Trophoblast cell (in vitro differentiated cells and primary cell): ENCODE results near the gene LSS.

Experiments used
- DNase-seq, 2 donors: peaks; one replicate each; pipeline ENCODE4 v3.0.0-alpha.2; 2016
- H2AFZ ChIP-seq: 2 replicates; pipeline ENCODE4 v1.6.1; 2013; ENCODE audit warnings: low read length, moderate library complexity, mild to moderate bottlenecking; ENCODE audit not compliant: insufficient read depth, poor library complexity
- H2AK5ac ChIP-seq: 2 replicates; pipeline ENCODE4 v1.6.1; 2013; ENCODE audit warnings: mild to moderate bottlenecking, low read length
- H2BK120ac ChIP-seq: 2 replicates; pipeline ENCODE4 v1.6.1; 2013; ENCODE audit warnings: low read length, mild to moderate bottlenecking, moderate library complexity; ENCODE audit not compliant: insufficient read depth, poor library complexity
- H2BK12ac ChIP-seq: 2 replicates; pipeline ENCODE4 v1.6.1; 2013; ENCODE audit warnings: mild to moderate bottlenecking, low read length, moderate library complexity
- H2BK5ac ChIP-seq: 2 replicates; pipeline ENCODE4 v1.6.1; 2013; ENCODE audit warnings: low read length, low read depth, moderate library complexity, mild to moderate bottlenecking; ENCODE audit not compliant: poor library complexity
- H3K14ac ChIP-seq: 2 replicates; pipeline ENCODE4 v1.6.1; 2013; ENCODE audit warnings: mild to moderate bottlenecking, low read length
- H3K18ac ChIP-seq: 2 replicates; pipeline ENCODE4 v1.6.1; 2013; ENCODE audit warnings: mild to moderate bottlenecking, low read length
- H3K23ac ChIP-seq: 2 replicates; pipeline ENCODE4 v1.6.1; 2013; ENCODE audit warnings: low read length
- H3K27ac ChIP-seq: 2 replicates; pipeline ENCODE4 v1.5.1; 2013; ENCODE audit warnings: low read depth, mild to moderate bottlenecking, inconsistent platforms, low read length, moderate library complexity
- H3K27me3 ChIP-seq: 2 replicates; pipeline ENCODE4 v1.6.1; 2013; ENCODE audit warnings: inconsistent platforms, mild to moderate bottlenecking, low read length, moderate library complexity; ENCODE audit not compliant: insufficient read depth
- H3K36me3 ChIP-seq, 2 experiments: 1 replicate in 1 of 2; 2 replicates in 1 of 2; pipeline ENCODE4 v1.6.1; 2013; ENCODE audit warnings: low read length in 2 of 2, mild to moderate bottlenecking in 2 of 2, moderate library complexity in 1 of 2; ENCODE audit not compliant: insufficient read depth in 2 of 2, control insufficient read depth in 1 of 2
- H3K4ac ChIP-seq: 2 replicates; pipeline ENCODE4 v1.6.1; 2013; ENCODE audit warnings: low read depth, mild to moderate bottlenecking, low read length, moderate library complexity
- H3K4me1 ChIP-seq, 2 experiments: 1 replicate in 1 of 2; 2 replicates in 1 of 2; pipeline ENCODE4 v1.6.1; 2013; ENCODE audit warnings: low read length in 2 of 2, mild to moderate bottlenecking in 2 of 2, moderate library complexity in 1 of 2; ENCODE audit not compliant: insufficient read depth in 2 of 2, control insufficient read depth in 1 of 2
- H3K4me2 ChIP-seq: 2 replicates; pipeline ENCODE4 v1.6.1; 2013; ENCODE audit warnings: inconsistent platforms, mild to moderate bottlenecking, low read length, moderate library complexity
- H3K4me3 ChIP-seq: 2 replicates; pipeline ENCODE4 v1.5.1; 2013; ENCODE audit warnings: mild to moderate bottlenecking, low read depth, low read length, inconsistent platforms
- H3K79me1 ChIP-seq: one replicate; pipeline ENCODE4 v1.6.1; 2013; ENCODE audit warnings: low read length
- H3K79me2 ChIP-seq: 2 replicates; pipeline ENCODE4 v1.6.1; 2013; ENCODE audit warnings: low read length, mild to moderate bottlenecking; ENCODE audit not compliant: control insufficient read depth, insufficient read depth, poor library complexity
- H3K9ac ChIP-seq: 2 replicates; pipeline ENCODE4 v1.6.1; 2013; ENCODE audit warnings: mild to moderate bottlenecking, low read length
- H3K9me3 ChIP-seq: 2 replicates; pipeline ENCODE4 v1.6.1; 2013; ENCODE audit warnings: low read depth, mild to moderate bottlenecking, control low read depth, inconsistent platforms, low read length; ENCODE audit not compliant: insufficient read depth
- H4K12ac ChIP-seq: 2 replicates; pipeline ENCODE4 v1.6.1; 2013; ENCODE audit warnings: low read depth, mild to moderate bottlenecking, low read length, moderate library complexity
- H4K8ac ChIP-seq: 2 replicates; pipeline ENCODE4 v1.6.1; 2013; ENCODE audit warnings: low read depth, mild to moderate bottlenecking, low read length, moderate library complexity
- H4K91ac ChIP-seq: one replicate; pipeline ENCODE4 v1.6.1; 2013; ENCODE audit warnings: low read depth, mild to moderate bottlenecking, low read length, moderate library complexity
- WGBS: extraction: QIAGEN DNeasy Blood & Tissue Kit; methylation state at CpG from one replicate; pipeline ENCODE4 v1.1.7; 2013; ENCODE audit warnings: missing lambda C conversion rate; ENCODE audit not compliant: insufficient read length, insufficient coverage; ENCODE audit errors: extremely low coverage; 5-methylcytosine and 5-hydroxymethylcytosine counted together

Gene LSS

GRCh38 chr21:46155514-46156377, 72.8 kb downstream of the LSS start, which contains the start of gene FTCD:
TSS of gene FTCD (minus strand) at chr21:46155579. CDS start at chr21:46155523, 56 bp downstream.
- Histone ChIP-seq H4K91ac (no peak within 1 kb of the TSS), H2AFZ (no peak within 1 kb of the TSS), H3K4me3 (peak within 1 kb of the TSS; percentile 14), H3K27ac (no peak within 1 kb of the TSS), H3K23ac (peak within 1 kb of the TSS; percentile 28), H3K27me3 (no peaks in the 10 kb centered on the region), H2BK120ac (no peak within 1 kb of the TSS), H4K12ac (no peak within 1 kb of the TSS), H3K14ac (no peak within 1 kb of the TSS), H3K79me2 (peaks cover 2% of the 10 kb centered on the region), H2BK12ac (no peak within 1 kb of the TSS), H4K8ac (no peak within 1 kb of the TSS), H3K79me1 (no peaks in the 10 kb centered on the region), H3K9ac (no peak within 1 kb of the TSS), H3K4ac (no peak within 1 kb of the TSS), H3K36me3 (peaks cover 2 to 5% of the 10 kb centered on the region in 2 experiments), H3K4me1 (peaks cover 6 to 13% of the 10 kb centered on the region in 2 experiments), H3K4me2 (no peak within 1 kb of the TSS), H2BK5ac (no peak within 1 kb of the TSS), H3K9me3 (no peaks in the 10 kb centered on the region), H2AK5ac (no peak within 1 kb of the TSS), H3K18ac (no peak within 1 kb of the TSS)
- no CpG with 5 or more reads among the region's 34 CpGs for WGBS
- DNase-seq, result no peak

- Histone ChIP-seq H2AFZ (no peak overlapping the region), H2BK5ac (no peak overlapping the region), H3K23ac (no peak overlapping the region), H3K14ac (no peak overlapping the region), H3K4me2 (no peak overlapping the region), H4K8ac (no peak overlapping the region), H2AK5ac (no peak overlapping the region), H4K91ac (no peak overlapping the region), H3K79me2 (peaks cover 2% of the 10 kb centered on the region), H2BK12ac (no peak overlapping the region), H3K36me3 (peaks cover 0 to 5% of the 10 kb centered on the region in 2 experiments), H3K27me3 (no peaks in the 10 kb centered on the region), H3K27ac (no peak overlapping the region), H3K79me1 (no peaks in the 10 kb centered on the region), H2BK120ac (no peak overlapping the region), H3K4me1 (peaks cover 6 to 13% of the 10 kb centered on the region in 2 experiments), H3K9ac (no peak overlapping the region), H3K4me3 (no peak overlapping the region), H3K4ac (no peak overlapping the region), H4K12ac (no peak overlapping the region), H3K9me3 (no peaks in the 10 kb centered on the region), H3K18ac (no peak overlapping the region)
- no CpG with 5 or more reads among the region's 16 CpGs for WGBS
- DNase-seq, result no peak
These were observed 73.5 kb downstream of the LSS start for GRCh38 chr21:46154955-46155513.

- Histone ChIP-seq H2BK120ac (no peak overlapping the region), H3K27ac (no peak overlapping the region), H4K12ac (no peak overlapping the region), H3K23ac (no peak overlapping the region), H3K4ac (no peak overlapping the region), H3K79me2 (peaks cover 2% of the 10 kb centered on the region), H3K36me3 (peaks cover 0 to 5% of the 10 kb centered on the region in 2 experiments), H3K14ac (no peak overlapping the region), H3K4me2 (no peak overlapping the region), H2AK5ac (no peak overlapping the region), H2AFZ (no peak overlapping the region), H3K4me3 (no peak overlapping the region), H3K18ac (no peak overlapping the region), H3K27me3 (no peaks in the 10 kb centered on the region), H3K4me1 (peaks cover 6 to 13% of the 10 kb centered on the region in 2 experiments), H4K8ac (no peak overlapping the region), H4K91ac (no peak overlapping the region), H2BK5ac (no peak overlapping the region), H3K9me3 (no peaks in the 10 kb centered on the region), H2BK12ac (no peak overlapping the region), H3K79me1 (no peaks in the 10 kb centered on the region), H3K9ac (no peak overlapping the region)
- WGBS, result no CpG with 5 or more reads among the region's 39 CpGs
- DNase-seq, result no peak
These were observed 74.2 kb downstream of the LSS start for GRCh38 chr21:46154155-46154954.
